Stimulated activated CD8-positive, alpha-beta memory T cell treated with anti-CD3 and anti-CD28 coated beads, Interleukin-7, amount 100 ng/mL, for 24 hours (primary cell): ENCODE results near the gene ZNF536.

Source experiments
- DNase-seq: peaks from one replicate; pipeline ENCODE4 v3.0.0-alpha.2; 2020; ENCODE audit warnings: low read depth

Gene ZNF536

GRCh38 chr19:30565636-30566035 lies 193.5 kb downstream of the ZNF536 start:
- no peak for DNase-seq

- DNase-seq: no peak
Measured at GRCh38 chr19:30566681-30567420, 194.7 kb downstream of the ZNF536 start.

GRCh38 chr19:30567536-30568232 lies 195.5 kb downstream of the ZNF536 start:
- DNase-seq: no peak

GRCh38 chr19:30570194-30570593 lies 198.0 kb downstream of the ZNF536 start:
- no peak for DNase-seq

GRCh38 chr19:30577551-30578105 lies 205.4 kb downstream of the ZNF536 start:
- DNase-seq: no peak

- no peak for DNase-seq
Measured at GRCh38 chr19:30579419-30579818, 207.2 kb downstream of the ZNF536 start.

- no peak for DNase-seq
Measured at GRCh38 chr19:30580673-30581072, 208.5 kb downstream of the ZNF536 start.

GRCh38 chr19:30584090-30584489 lies 211.9 kb downstream of the ZNF536 start:
- no peak for DNase-seq

- DNase-seq: no peak
Measured at GRCh38 chr19:30587869-30588268, 215.7 kb downstream of the ZNF536 start.

GRCh38 chr19:30590596-30591229 lies 218.5 kb downstream of the ZNF536 start:
- no peak for DNase-seq

- no peak for DNase-seq
Measured at GRCh38 chr19:30593356-30593755, 221.2 kb downstream of the ZNF536 start.

GRCh38 chr19:30593975-30594745 lies 222.0 kb downstream of the ZNF536 start:
- no peak for DNase-seq

- no peak for DNase-seq
Measured at GRCh38 chr19:30596268-30596667, 224.1 kb downstream of the ZNF536 start.

GRCh38 chr19:30596813-30597399 lies 224.7 kb downstream of the ZNF536 start:
- DNase-seq: no peak

GRCh38 chr19:30598688-30599087 lies 226.5 kb downstream of the ZNF536 start:
- no peak for DNase-seq

GRCh38 chr19:30602661-30603350 lies 230.6 kb downstream of the ZNF536 start:
- no peak for DNase-seq

- no peak for DNase-seq
Measured at GRCh38 chr19:30604657-30605056, 232.5 kb downstream of the ZNF536 start.

GRCh38 chr19:30605333-30605732 lies 233.1 kb downstream of the ZNF536 start:
- DNase-seq: no peak

- no peak for DNase-seq
Measured at GRCh38 chr19:30606114-30607050, 234.2 kb downstream of the ZNF536 start.
